Measurements from ENCODE around the gene FASN.

- TF ChIP-seq CTCF (IDR thresholded peaks at IDR 0.05) = no peak
- TF ChIP-seq ZFX (IDR thresholded peaks at IDR 0.05; ENCODE audit: borderline replicate concordance) = no peak
These were observed 2.9 kb downstream of the FASN start for GRCh38 chr17:82094931-82095776.
